K562 (cell line): ENCODE results near the gene METRN. TPM values are rescaled to one million over a fixed set of nuclear protein-coding genes. Genes with fewer than 3 reads are reported as not detected.

Experiments used
- CHCHD3 ChIP-seq: fragments of 250-450 bp; sonication (Bioruptor Pico); IDR thresholded peaks from 2 replicates; pipeline ENCODE4 v2.1.2; 2022; ENCODE audit warnings: mild to moderate bottlenecking
- CREB3L1 ChIP-seq: fragments of 450-650 bp; IDR thresholded peaks from 2 replicates; pipeline ENCODE4 v1.6.1; 2014; ENCODE audit warnings: low read depth, mild to moderate bottlenecking, moderate library complexity, borderline replicate concordance
- CREM ChIP-seq: IDR thresholded peaks from 2 replicates; pipeline ENCODE4 v1.6.1; 2014; ENCODE audit warnings: antibody characterized with exemption, low read depth
- CTBP1 ChIP-seq: fragments of 450-650 bp; IDR thresholded peaks from 2 replicates; pipeline ENCODE4 v1.6.1; 2016; ENCODE audit warnings: borderline replicate concordance
- ELF2 ChIP-seq: fragments of 250-450 bp; sonication (Bioruptor Pico); IDR thresholded peaks from 2 replicates; pipeline ENCODE4 v1.5.0; 2021; ENCODE audit warnings: mild to moderate bottlenecking
- ELF4 ChIP-seq: fragments of 450-650 bp; formaldehyde crosslinking; IDR thresholded peaks from 2 replicates; pipeline ENCODE4 v1.4.0; 2022; ENCODE audit warnings: missing genetic modification characterization
- FIP1L1 ChIP-seq: fragments of 200-400 bp; formaldehyde crosslinking; IDR thresholded peaks from 2 replicates; pipeline ENCODE4 v1.6.1; 2018; ENCODE audit warnings: mild to moderate bottlenecking, low read depth, low read length; ENCODE audit not compliant: poor library complexity, severe bottlenecking
- GABPB1 ChIP-seq: sonication (generic); formaldehyde crosslinking; IDR thresholded peaks from 2 replicates; pipeline ENCODE4 v1.8.0; 2022; ENCODE audit warnings: mild to moderate bottlenecking, missing genetic modification reagents
- IRF9 ChIP-seq: fragments of 450-650 bp; IDR thresholded peaks from 2 replicates; pipeline ENCODE4 v1.6.1; 2016; ENCODE audit warnings: missing biosample characterization, missing genetic modification characterization
- L3MBTL2 ChIP-seq: fragments of 450-650 bp; IDR thresholded peaks from 2 replicates; pipeline ENCODE4 v1.6.1; 2016; ENCODE audit warnings: mild to moderate bottlenecking, moderate library complexity
- MBD2 ChIP-seq: sonication (generic); IDR thresholded peaks from 2 replicates; pipeline ENCODE4 v1.6.1; 2016; ENCODE audit warnings: low read depth, borderline replicate concordance
- MYC ChIP-seq, 2 experiments: fragments of 250-450 bp in 1 of 2; sonication (Bioruptor Pico) in 1 of 2; IDR thresholded peaks; 2 replicates each; pipeline versions ENCODE4 v1.5.1 to v1.6.1; 2012 to 2021; ENCODE audit warnings: low read depth in 2 of 2, borderline replicate concordance in 1 of 2, improper control_type of control experiment in 1 of 2, low read length in 1 of 2, mild to moderate bottlenecking in 1 of 2, moderate library complexity in 1 of 2
- NFYB ChIP-seq: IDR thresholded peaks from 2 replicates; pipeline ENCODE4 v1.6.1; 2011; ENCODE audit warnings: mild to moderate bottlenecking, moderate library complexity; ENCODE audit not compliant: insufficient read length; ENCODE audit errors: extremely low read depth
- NR2C1 ChIP-seq, 2 experiments: fragments of 450-650 bp; IDR thresholded peaks; 2 replicates each; pipeline ENCODE4 v1.6.1; 2017; ENCODE audit warnings: mild to moderate bottlenecking in 2 of 2, antibody characterized with exemption in 1 of 2, inconsistent platforms in 1 of 2, missing compliant biosample characterization in 1 of 2, missing genetic modification characterization in 1 of 2
- RNF2 ChIP-seq: sonication (generic); IDR thresholded peaks from 2 replicates; pipeline ENCODE4 v1.6.1; 2016
- SIN3B ChIP-seq: fragments of 450-650 bp; IDR thresholded peaks from 2 replicates; pipeline ENCODE4 v1.6.1; 2017; ENCODE audit warnings: low read depth, mild to moderate bottlenecking, moderate library complexity
- ZNF282 ChIP-seq: sonication (generic); formaldehyde crosslinking; IDR thresholded peaks from 2 replicates; pipeline ENCODE4 v1.8.1; 2023; ENCODE audit warnings: missing genetic modification reagents
- ZNF655 ChIP-seq: fragments of 250-450 bp; sonication (Bioruptor Pico); IDR thresholded peaks from 2 replicates; pipeline ENCODE4 v1.5.0; 2021
- polyA plus RNA-seq, 8 experiments: library from polyadenylated mRNA; depleted of rRNA in 4 of 8; stranded (reverse) in 5 of 8; unstranded in 3 of 8; fragments of >200 nt; fragmentation: Nextera tagmentation in 2 of 8; fragmentation: Illumina TruSeq in 1 of 8; extraction: Ambion mirVana in 2 of 8; extraction: Trizol in 1 of 8; gene quantifications; 2 replicates each; pipeline versions ENCODE4 v1.2.1 to v1.2.3, GENCODE V29; 2011 to 2014; ENCODE audit warnings: inconsistent platforms in 1 of 8, missing spikeins in 1 of 8
- total RNA-seq, 7 experiments: library from RNA; depleted of rRNA in 6 of 7; stranded (reverse); fragments of >200 nt in 6 of 7; fragmentation: Illumina TruSeq in 2 of 7; extraction: Trizol in 2 of 7; gene quantifications; 2 replicates each; pipeline versions ENCODE4 v1.2.1 to v1.2.3, GENCODE V29; 2011 to 2021; ENCODE audit warnings: low replicate concordance in 1 of 7
- TF ChIP-seq, protein P1 (sequence below): fragments of 250-450 bp; sonication (Bioruptor Pico); IDR thresholded peaks from 2 replicates; pipeline ENCODE4 v1.8.0; 2022; ENCODE audit warnings: inconsistent platforms

The METRN gene
- total and polyA plus RNA-seq, 9 of the 15 experiments (the other 6 are each of a cell fraction or from before 2014, with no cell fraction given) = 0.20 to 89.8 (median 15.4) TPM

DNA sequence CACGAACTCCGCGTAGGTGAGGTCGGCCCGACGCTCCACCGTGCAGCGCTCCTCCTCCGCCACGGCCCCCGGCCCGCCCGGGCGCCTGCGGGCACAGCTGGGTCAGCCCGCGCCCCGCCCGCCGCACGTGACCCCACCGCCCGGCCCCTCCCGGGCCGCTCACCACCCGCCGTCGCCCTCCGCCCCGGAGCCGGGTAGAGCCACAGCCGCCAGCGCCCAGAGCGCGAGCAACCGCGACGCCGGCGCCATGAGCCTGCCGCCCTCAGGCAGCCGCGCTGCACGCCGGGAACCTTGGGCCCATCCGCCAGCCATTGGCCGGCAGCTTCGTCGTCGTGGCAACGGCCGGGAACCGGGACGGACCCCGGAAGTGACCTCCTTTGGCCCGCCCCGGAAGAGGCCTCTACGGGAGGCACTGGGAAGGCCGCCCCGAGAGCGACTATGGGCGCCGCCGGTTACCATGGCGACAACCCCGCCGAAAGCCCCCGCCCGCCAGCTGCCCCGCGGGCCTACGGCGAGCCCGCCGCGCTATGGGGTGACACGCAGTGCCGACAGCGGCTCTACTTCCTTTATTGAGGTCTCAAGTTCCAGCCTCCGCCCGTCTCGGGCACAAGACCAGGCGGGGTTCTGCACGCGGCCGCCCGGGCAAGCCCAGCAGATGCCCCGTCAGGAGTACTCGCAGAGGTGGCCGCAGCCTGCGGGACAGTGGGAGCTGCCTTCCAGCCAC lies 30.7 kb upstream of the METRN start, which contains the start of gene JMJD8 (continued):
- no peak for TF ChIP-seq ZNF655 (CRISPR knock-in tag)
- peak; percentile 54 for TF ChIP-seq FIP1L1
- TF ChIP-seq IRF9 = no peak
- peak; percentile 63; the same call in 1 of the 2 replicates for TF ChIP-seq CREB3L1
- 0 out of 2 replicates have a peak, but pooled peaks have one; percentile 12 for TF ChIP-seq ZNF282
- peak; percentile 49 for TF ChIP-seq MYC (IDR thresholded peaks at IDR 0.05; ENCODE audit: low read depth, low read length)
- no peak for TF ChIP-seq MYC (CRISPR knock-in tag; IDR thresholded peaks at IDR 0.05; ENCODE audit: borderline replicate concordance, low read depth)
- TF ChIP-seq ELF2 = peak; percentile 76
- peak; percentile 90 for TF ChIP-seq NR2C1 (IDR thresholded peaks at IDR 0.05)
- TF ChIP-seq NR2C1 (tag; IDR thresholded peaks at IDR 0.05) = peak; percentile 94
- TF ChIP-seq MBD2 = peak; percentile 55; the same call in 1 of the 2 replicates
- TF ChIP-seq NFYB = peak; percentile 83
- TF ChIP-seq, protein P1, sequence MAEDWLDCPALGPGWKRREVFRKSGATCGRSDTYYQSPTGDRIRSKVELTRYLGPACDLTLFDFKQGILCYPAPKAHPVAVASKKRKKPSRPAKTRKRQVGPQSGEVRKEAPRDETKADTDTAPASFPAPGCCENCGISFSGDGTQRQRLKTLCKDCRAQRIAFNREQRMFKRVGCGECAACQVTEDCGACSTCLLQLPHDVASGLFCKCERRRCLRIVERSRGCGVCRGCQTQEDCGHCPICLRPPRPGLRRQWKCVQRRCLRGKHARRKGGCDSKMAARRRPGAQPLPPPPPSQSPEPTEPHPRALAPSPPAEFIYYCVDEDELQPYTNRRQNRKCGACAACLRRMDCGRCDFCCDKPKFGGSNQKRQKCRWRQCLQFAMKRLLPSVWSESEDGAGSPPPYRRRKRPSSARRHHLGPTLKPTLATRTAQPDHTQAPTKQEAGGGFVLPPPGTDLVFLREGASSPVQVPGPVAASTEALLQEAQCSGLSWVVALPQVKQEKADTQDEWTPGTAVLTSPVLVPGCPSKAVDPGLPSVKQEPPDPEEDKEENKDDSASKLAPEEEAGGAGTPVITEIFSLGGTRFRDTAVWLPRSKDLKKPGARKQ (CRISPR knock-in tag) = no peak
- TF ChIP-seq CTBP1 = 0 out of 2 replicates have a peak, but pooled peaks have one; percentile 29
- TF ChIP-seq GABPB1 (CRISPR knock-in tag) = peak; percentile 96
- peak; percentile 97 for TF ChIP-seq L3MBTL2
- 0 out of 2 replicates have a peak, but pooled peaks have one; percentile 16 for TF ChIP-seq ELF4 (CRISPR knock-in tag)
- TF ChIP-seq CHCHD3 (CRISPR knock-in tag) = no peak
- TF ChIP-seq CREM = peak; percentile 90
- TF ChIP-seq RNF2 = peak; percentile 48; the same call in 1 of the 2 replicates
- TF ChIP-seq SIN3B = peak; percentile 87
